NCI-H2029 (cell line): Measurements from ENCODE around the gene LINGO1.

Experiments used
- DNase-seq: peaks from one replicate; lab custom pipeline; 2025; lab: John Stamatoyannopoulos, UW

Gene LINGO1

DNA sequence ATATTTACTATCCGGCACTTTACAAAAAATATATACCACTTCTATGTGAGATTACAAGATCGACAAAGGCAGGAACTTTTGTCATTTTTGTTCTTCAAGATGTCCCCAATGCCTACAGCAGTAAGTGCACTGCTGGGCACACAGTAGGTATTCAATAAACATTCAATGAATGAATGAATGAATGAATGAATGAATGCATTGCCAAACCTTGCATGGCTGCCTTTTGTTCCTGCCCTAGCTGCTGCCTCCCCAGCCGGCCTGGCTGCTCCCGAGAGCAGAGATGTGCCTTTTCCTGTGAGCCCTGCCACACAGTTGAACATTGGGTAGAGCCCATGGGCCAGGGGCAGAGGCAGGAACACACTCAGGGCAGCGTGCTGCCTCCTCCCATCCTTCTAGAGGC is 37.5 kb downstream of the LINGO1 start:
- DNase-seq, result no peak

DNA sequence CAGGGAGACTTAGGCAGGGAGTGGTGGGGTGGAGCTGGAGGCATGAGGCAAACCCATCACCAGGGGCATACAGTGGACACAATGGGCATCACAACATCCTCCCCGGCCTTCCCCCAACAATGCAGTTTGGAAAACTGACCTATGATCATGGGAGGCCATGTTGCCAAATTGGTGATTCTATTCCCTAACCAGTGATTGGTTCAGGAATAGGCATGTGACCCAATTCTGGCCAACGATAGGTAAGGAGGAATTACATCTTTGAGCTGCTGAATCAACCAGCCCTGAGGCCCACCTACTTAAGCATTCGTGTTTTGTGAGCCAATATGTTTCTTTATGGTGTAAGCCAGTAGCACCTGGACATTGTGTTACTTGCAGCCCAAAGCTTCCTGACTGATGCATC is 40.0 kb downstream of the LINGO1 start:
- no peak for DNase-seq

DNA sequence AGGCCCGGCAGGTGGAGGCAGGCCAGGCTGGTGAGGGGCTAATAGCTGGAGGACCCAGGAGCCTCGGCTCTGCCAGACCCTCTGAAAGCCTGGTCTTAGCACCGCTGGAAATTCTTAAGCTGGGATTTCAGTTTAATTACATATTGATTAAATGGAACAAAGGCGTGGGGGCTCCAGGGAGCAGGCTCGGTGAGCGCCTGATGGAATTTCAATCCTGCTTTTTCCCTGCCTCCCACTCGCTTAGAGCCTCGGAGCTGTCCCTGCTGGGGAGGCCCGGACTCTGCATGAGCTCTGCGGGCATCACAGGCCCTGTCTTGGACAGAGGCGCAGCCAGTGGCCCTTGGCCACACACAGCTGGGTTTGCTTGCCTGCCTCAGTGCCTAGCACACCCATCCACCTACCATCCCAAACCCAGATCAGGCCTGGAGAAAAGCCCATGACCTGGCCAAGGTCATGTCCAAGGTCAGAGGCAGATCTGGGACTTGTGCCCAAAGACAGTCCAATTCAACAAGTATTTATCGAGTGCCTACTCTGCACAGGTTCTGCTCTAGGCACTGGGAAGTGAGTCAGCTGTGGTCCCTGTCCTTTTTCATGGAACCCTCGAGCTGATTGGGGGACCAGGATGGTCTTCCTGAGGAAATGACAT is 40.6 kb downstream of the LINGO1 start:
- DNase-seq, result no peak

DNA sequence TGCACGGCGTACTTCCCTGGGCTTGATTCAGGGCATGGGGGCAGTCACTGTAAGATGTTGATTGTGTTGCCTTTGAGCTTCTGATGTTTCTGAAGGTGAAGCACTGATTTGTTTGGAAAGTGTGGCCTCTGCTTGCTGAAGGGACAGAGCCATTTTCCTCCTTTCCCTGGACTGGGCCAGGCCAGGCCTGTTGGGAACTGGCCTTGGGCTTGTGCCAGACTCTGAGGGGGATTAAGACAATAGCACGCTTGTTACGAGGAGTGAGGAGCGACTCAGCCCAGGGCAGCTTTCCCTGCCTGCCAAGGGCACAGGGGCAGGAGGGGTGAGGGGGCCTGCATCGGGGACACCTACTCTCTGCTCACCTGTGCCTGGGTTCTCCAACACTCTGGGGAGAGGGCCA is 42.9 kb downstream of the LINGO1 start:
- DNase-seq, result no peak

DNA sequence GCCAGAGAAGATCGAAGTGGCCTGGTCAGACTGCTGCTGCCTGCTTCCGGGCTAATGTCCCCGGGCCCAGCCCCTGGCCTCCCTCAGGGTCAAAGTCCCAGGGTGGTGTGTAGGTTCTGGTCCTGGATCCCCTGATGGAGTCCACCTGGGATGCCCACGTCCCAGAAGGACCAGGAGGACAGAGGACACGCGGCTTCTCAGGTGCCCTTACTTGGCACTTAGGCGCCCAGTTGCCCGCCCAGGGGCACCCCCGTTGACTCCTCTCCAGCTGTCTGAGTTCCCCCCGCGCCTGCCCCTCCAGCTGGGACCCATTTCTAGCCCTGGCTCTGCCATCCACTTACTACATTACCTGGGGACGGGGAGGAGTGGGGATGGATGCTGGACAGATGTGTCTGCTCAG is 44.6 kb downstream of the LINGO1 start:
- DNase-seq, result no peak

GRCh38 chr15:77584691-77585090 is 48.0 kb downstream of the LINGO1 start:
- DNase-seq, result no peak

GRCh38 chr15:77584201-77584600 is 48.5 kb downstream of the LINGO1 start:
- no peak for DNase-seq

- DNase-seq, result no peak
These were observed 49.9 kb downstream of the LINGO1 start for GRCh38 chr15:77582763-77583162.

- no peak for DNase-seq
These were observed 50.7 kb downstream of the LINGO1 start for GRCh38 chr15:77581896-77582569.

DNA sequence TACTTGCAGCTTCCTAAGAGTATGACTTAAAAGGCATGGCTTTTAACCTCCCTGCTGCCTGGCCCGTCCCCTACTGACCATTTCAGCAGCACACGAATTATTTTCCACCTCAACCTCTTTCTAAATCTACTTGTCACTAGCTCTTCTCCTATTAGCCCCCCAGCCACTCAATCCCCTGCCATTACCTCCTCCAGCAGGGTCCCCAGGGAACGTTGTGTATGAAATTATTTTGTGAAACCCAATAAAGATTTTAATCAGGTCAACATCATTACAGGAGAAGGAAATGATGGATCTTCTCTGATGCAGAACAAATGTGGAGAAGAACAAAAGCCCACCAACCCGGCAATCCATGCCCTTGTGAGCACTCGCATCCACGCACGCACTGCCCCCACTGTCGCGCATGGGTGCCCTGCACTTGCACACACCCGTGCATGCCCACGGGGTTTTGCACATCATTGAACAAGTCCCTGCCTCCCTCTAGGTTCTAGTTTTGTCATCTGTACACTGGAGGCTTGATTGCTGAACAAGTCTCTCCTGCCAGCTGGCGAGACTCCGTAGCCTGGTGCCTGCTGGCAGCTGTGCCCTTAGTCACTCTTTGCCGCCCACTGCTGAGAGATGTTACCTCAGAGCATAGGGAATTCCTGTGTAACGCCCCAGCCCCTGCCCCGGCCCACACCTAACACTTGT is 51.6 kb downstream of the LINGO1 start:
- DNase-seq, result no peak

- no peak for DNase-seq
These were observed 53.1 kb downstream of the LINGO1 start for GRCh38 chr15:77579498-77580188.

GRCh38 chr15:77578641-77579372 is 53.9 kb downstream of the LINGO1 start:
- DNase-seq, result no peak

GRCh38 chr15:77577366-77577950 is 55.3 kb downstream of the LINGO1 start:
- DNase-seq, result no peak

- no peak for DNase-seq
These were observed 56.2 kb downstream of the LINGO1 start for GRCh38 chr15:77576538-77576937.

GRCh38 chr15:77575203-77575934 is 57.3 kb downstream of the LINGO1 start:
- no peak for DNase-seq

DNA sequence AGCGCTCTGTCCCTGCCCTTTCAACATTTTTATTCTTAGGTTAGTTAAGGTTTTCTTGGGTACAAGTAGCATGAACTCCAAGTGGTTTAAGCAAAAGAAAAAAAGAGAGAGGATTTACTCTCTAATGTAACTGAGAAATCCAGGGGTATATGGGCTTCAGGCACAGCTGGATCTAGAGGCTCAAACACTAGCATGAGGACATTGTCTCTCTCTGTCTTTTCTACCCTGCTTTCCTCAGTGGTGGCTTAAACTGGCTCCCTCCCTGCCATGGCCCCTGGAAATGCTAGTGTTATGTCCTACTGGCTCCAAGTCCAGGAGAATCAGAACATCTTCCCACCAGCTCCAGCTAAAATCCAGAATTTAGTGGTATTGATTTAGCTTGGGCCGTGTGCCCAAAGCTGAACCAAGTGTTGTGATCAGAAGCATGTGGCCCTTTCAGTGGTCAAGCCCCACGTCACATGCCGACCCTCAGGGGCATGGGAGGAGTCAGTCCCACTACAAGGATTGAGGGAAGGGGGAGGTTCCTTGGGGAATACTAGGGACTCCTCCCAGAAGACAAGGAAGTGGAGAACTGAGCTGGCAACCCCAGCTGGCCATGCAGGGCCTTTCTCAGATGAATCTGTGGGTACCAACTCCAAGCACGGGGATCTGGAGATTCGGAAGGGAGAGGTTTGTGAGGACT is 58.0 kb downstream of the LINGO1 start:
- no peak for DNase-seq

DNA sequence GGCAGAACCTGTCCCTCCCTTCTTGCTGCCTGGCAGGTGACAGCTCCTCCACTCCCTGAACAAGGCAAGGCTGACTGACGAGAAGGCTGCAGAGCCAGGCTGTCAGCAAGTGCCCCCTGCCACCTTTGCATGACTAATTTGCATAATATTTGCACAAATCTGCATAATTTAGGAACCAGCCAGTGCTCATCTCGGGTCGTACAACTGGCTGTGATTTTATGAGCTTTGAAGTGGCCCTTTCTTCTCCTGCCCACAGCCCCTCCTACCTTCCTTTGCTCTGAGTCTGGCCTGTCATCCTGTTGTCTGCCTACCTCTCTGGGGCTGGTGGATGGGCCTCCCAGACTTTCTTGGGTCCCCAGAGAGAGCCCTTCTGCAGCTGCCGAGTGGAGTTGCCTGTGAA is 58.9 kb downstream of the LINGO1 start:
- no peak for DNase-seq

DNA sequence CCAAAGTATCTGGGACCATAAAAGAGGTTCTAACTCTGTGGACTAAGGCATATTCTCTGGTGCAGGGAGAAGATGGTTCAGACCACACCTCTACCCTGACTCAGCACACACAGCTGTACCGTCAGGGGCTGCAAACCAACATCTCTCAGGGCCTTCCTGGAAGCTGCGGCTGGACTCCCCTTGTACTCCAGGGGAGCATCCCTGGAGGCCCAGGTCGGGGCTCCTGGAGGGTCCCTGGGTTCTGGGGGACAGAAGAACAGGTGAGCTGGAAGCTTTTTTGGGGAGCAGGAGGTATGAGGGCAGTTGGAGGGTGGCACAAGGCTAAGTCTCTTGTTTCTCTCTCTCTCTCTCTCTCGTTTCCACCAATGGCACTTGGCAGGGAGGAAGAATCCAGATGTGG is 60.5 kb downstream of the LINGO1 start:
- DNase-seq, result no peak

- no peak for DNase-seq
These were observed 61.0 kb downstream of the LINGO1 start for GRCh38 chr15:77571741-77572140.

- no peak for DNase-seq
These were observed 61.5 kb downstream of the LINGO1 start for GRCh38 chr15:77571181-77571580.
